ENCODE measurements around the gene TMOD2.

- TF ChIP-seq, protein P1, sequence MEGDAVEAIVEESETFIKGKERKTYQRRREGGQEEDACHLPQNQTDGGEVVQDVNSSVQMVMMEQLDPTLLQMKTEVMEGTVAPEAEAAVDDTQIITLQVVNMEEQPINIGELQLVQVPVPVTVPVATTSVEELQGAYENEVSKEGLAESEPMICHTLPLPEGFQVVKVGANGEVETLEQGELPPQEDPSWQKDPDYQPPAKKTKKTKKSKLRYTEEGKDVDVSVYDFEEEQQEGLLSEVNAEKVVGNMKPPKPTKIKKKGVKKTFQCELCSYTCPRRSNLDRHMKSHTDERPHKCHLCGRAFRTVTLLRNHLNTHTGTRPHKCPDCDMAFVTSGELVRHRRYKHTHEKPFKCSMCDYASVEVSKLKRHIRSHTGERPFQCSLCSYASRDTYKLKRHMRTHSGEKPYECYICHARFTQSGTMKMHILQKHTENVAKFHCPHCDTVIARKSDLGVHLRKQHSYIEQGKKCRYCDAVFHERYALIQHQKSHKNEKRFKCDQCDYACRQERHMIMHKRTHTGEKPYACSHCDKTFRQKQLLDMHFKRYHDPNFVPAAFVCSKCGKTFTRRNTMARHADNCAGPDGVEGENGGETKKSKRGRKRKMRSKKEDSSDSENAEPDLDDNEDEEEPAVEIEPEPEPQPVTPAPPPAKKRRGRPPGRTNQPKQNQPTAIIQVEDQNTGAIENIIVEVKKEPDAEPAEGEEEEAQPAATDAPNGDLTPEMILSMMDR (IDR thresholded peaks at IDR 0.05), result no peak
- no peak for TF ChIP-seq EZH2 (IDR thresholded peaks at IDR 0.05)
Observed at GRCh38 chr15:51783967-51784366, 32.6 kb downstream of the TMOD2 start.
